ENCODE measurements around the gene TMEM9. TPM values are rescaled to one million over a fixed set of nuclear protein-coding genes. Genes with fewer than 3 reads are reported as not detected.

The TMEM9 gene
- total RNA-seq, 1 donor from 2014 or later: 73.4 TPM

DNA sequence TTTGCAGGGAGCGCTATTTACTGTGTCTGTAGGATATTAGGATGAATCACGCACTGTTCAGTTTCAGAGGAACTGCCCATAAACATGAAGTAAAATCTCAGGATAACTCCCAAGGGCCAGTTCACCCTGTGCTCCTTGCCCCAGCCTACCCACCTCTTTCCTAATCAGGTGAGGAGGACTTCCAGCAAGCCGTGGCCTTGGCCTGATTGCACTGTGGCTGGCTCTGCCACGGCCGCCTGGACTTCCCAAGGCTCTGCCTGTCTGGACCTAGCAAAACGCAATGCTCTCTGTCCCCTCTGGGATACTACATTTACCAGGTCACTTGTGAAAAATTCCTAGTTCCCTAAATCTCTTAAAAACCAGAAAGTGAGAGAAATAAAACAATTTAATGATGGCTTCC, 19.9 kb downstream of the TMEM9 start:
- DNase-seq (ENCODE audit: low spot score in 2 of 2) (no peak), FAIRE-seq (no peak)

DNA sequence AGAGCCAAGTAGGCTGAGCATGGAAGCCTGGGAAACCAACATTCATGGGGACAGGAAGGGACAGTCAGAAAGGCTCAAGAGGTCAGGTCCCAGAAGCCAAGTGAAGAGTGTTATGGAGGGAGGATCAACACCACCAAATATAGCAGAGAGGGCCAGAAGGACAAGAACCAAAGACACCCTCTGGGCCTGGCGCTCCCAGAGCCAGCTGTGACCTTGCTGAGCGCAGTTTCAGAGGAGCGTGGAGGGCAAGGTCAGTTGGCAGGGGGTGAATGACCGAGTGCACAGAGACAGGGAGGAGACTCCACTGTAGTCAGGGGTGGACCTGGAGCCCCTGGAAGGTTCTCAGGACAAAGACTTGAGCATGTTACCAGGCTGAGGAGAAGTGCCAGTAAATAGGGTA, 22.9 kb downstream of the TMEM9 start:
- DNase-seq (ENCODE audit: low spot score in 2 of 2): no peak
- FAIRE-seq: no peak

DNA sequence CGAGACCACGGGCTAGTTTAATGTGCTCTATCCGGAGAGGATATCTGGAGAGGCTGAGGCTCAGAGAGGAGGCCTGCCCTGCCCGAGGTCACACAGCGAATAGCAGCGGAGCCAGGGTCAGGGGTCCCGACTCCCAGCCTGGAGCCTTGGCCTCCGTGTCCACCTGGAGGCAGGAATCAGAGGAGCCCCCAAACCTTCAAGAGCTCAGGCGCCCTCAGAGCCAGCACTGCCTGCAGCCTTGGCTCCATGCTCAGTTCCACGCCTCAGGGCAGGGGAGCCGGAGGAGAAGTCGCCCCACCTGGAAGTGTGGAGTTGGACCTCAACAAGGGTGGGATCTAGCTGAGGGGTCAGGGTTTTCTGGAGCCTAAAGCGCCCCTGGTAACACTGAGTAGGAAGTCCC, 25.3 kb downstream of the TMEM9 start:
- FAIRE-seq: no peak
- DNase-seq (ENCODE audit: low spot score in 2 of 2): no peak

DNA sequence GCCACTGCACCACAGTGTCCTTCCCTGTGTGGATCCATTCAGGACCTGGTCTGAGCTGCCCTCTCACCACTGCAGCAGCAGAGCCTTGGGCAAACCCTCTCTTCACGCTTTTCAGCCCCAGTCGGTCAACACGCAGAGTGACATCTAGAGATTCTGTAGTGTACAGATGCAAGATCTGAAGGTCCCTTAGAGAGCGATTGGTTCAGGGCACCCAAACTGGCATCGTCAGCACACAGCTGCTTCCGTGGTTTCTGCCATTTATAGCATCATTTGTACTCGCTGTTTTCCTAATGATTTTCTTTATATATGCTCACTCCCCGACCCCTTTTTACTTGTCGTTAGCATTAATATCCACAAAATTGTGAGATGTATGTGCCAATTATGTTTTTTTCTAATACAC, 25.8 kb downstream of the TMEM9 start:
- FAIRE-seq (no peak), DNase-seq (ENCODE audit: low spot score in 2 of 2) (no peak)

DNA sequence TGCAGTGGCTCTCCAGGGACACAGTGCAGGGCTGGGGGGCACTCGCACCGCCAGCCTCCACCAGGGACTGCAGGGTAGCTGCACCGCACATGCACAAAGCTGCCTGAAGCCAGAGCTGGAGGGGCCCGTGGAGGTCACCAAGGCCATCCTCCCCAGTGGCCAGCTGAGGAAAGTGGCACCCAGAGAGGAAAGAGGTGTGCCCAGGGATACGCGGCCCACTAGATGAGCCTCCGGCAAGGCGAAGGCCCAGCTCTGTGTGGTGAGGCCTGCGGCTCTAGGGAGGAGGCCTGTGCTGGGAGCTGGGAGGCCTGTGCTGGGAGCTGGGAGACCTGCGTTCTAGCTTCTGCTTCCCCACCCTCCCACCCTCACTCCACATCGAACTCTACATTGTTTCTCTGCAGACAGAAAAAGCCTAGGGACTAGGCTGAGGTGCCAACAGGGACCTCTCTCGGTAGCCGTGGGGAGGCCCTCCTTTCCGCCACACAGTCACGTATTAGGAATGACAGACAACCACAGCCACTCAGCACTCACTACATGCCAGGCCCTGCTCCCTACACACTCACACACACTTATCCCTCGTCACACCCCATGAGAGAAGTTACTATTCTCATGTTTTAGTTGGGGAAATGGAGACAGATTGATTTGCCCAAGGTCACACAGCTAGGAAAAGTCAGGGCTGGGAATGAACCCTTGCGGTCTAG, 26.4 kb downstream of the TMEM9 start:
- no peak for DNase-seq (ENCODE audit: low spot score in 2 of 2)
- no peak for FAIRE-seq

DNA sequence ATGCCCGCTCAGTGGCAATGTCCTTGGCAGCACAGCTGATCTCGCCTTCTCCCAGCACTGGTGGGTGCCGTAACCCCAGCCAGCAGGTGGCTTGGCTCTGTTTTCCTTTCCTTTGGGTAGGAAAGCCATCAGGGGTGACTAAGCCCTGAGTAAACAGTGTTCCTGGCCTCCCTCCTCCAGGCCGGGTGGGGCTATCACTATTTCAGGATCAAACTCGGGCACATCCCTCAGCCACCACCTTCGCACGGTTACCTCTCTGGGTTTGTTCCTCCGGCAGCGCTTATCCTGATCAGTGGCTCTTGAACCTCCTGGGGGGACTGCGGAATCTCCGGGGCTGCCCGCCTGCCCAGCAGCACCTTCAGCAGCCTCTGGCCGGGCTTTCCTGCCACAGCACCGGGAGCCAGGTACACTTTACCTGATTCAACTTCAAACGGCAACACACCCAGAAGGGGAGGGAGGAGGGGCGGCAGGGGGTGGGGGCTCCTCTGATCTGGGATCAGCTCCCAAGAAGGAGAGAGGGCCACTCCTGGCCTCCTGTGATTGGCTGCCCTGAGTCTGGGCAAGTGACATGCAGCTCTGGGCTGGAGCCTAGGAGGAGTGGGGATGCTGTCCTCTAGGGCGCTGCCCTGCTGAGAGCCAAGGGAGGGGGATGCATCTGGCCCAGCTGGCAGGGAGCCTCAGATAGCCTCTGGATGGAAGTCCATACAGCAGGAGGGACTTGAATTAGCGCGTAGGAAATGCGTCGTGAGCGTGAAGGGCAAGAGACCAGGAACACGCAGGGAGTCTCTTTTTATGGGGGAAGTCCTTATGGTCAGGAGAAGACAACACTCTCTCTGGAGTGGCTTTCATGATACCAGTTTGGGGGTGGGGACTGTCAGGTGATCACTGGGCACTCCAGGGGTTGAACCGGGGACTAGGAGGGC, 27.2 kb downstream of the TMEM9 start, which contains the start of gene ASCL5:
TSS of gene ASCL5 (minus strand) at position 353 of the 923 bp plus-strand sequence. CDS start 11,812 bp downstream, outside the sequence.
- no peak for FAIRE-seq
- no peak for DNase-seq (ENCODE audit: low spot score in 2 of 2)

DNA sequence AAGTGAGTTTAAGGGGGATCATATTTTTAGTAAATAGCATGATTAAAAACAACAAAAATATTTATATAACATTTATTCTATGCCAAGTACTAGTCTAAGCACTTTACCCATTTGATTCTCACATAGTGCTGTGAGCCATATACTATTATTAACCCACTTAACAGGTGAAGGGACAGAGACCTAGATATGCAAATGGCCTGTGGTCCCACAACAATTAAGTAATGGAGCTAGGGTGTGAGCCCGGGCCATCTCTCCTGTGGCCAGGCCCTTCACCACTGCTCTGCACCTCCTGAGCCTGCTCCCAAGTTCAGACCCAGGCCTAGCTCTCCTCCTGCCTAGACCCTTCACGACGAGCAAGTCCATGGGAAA, 27.8 kb downstream of the TMEM9 start:
- DNase-seq (ENCODE audit: low spot score in 2 of 2): no peak
- no peak for FAIRE-seq

DNA sequence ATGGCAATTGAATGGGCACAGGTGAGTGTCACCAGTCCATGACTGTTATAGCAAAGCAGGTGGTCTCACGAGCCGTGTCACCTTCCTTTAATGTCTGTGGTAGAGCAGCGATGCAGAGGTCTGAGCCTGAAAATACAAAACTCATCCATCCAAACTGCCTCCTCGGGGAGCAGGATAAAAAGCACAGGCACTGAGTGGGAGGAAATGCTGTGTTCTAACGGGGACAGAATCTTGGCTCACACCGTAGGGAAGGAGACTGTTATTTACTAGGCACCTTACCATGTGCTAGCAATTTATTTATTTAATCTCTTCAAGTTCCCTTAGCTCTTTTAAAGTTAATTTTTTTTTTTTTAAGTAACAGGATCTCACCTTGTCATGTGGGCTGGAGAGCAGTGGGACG, 28.5 kb downstream of the TMEM9 start:
- peak in 1 of 2 donors; percentile 43 for DNase-seq (ENCODE audit: low spot score in 2 of 2)
- no peak for FAIRE-seq

DNA sequence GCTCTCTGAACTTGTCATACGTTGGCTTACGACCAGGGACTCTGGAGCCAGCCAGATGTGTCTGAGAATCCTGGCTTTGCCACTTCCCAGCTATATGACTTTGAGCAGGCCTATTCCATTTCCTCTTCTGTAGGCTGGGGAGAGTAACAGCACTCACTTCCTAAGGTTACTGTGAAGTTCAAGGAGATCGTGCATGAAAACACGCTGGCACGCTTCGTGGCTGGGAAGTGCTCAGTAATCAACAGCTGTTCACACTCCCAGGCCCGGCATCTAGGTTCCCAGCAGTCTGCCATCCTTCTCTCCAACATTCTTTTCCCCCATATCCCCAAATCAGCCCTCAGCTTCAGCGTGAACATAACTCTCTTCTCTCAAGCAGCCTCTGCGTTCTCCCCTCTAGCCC, 29.3 kb downstream of the TMEM9 start:
- no peak for DNase-seq (ENCODE audit: low spot score in 2 of 2)
- no peak for FAIRE-seq

DNA sequence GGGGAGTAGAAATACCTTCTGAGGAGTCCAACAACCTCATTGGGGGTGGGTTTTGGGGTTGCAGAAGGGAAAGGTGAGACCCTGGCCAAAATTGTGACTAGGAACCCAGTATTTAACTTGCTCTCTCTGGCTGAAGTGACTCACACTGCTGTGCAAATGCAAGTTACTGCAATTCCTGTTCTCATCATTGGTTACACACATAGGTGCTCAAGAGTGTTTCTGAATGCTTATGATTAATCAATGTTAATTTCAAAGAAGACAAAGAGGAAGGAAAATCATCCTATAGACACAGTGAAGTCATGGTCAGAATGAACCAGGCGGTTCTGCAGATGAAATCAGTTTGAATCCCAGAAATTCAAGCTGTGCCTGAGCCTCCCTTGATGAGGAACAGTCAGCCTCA, 30.4 kb downstream of the TMEM9 start:
- DNase-seq (ENCODE audit: low spot score in 2 of 2) (no peak), FAIRE-seq (no peak)

DNA sequence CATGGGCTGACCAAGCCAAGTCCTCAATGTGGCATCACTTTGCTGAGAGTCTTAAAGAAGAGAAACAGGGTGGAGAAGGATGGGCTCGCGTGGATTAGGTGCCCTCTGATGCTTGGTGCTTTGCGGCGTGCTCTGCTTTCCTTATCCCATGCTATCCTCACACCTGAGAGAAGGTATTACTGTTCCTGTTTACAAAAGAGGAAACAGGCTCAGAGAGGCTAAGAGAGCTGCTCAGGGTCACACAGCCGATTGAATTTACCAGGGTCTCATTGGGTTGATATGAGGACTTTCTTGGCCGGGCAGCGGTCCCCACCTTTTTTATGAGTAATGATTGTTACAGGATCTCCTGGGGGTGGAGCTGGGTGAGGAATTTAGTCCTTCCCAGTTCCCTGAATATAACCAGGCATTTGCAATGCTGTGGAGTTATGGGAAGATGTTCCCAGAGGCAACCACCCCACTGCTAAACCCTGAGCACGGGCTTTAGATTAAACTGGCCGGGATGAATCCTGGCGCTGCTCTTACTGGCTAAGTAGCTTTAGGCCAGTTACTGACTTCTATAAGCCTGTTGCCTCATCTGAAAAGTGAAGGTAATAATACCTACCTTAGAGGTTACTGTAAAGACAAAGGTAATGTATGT, 31.8 kb downstream of the TMEM9 start:
- FAIRE-seq (no peak), DNase-seq (ENCODE audit: low spot score in 2 of 2) (no peak)

DNA sequence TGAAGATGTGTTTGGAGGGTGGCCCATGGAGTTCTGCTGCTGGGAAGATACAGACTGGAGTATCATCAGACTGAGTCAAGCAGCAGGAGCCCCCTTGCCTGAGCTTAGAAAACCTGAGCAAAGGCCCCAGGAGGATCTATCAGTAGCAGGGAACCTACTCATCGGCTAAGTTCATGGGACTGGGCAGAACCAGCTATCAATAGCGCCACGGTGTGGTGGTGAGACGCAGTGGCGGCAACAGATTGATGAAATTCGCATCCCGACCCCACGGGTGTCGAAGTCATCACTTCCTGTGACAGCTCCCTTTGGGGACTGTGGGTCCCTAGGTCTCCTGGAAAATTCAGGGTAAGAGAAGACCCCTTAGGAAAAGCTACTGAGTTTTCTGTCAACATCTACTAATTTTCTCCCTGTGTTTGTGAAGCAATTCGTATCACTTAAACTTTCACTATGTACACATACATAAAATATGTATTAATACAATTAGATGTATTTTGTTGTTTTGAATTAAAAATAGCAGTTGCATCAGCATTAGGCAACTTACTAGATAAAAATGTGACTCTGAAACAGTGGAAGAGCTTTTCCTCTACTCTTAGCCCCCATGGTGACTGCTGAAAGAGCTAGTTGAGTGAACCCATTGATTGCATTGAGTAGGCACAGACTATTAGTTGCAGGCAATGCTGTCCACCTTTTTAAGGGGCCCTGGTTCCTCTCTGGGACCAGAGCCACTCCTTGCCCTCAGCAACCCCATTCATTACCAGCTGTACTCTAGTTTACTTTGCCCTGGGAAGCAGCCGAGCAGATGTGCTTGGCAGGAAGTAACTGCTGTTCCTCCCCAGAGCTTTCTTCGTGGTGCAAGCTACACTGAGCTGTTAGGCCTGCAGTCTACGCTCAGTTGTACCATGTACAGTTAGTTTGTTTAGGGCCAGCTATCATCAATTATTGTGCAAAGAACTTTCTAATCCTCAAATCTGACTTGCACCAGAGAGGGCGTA, 34.8 kb downstream of the TMEM9 start:
- FAIRE-seq: no peak

DNA sequence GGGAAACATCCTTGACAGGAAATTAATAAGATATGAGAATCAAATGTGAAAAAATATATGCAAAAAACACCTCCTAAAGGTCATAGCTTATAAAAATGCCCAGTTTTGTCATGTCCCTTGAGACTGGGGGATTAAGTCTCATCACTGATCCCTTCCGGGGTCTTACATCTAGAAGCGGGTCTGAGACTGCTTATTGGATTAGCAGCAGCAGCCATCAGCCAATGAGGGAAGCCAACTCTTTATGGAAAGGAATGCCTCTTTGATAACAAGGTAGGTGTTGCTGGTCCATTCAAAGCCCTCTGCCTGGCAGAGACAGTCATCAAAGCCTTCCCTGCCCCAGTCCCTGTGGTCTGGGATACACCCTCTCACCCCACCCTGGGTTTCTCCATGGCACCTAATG, 38.2 kb downstream of the TMEM9 start:
- FAIRE-seq (no peak), DNase-seq (ENCODE audit: low spot score in 2 of 2) (no peak)

More for the DNA sequence above, 34.8 kb downstream of the TMEM9 start:
- DNase-seq (ENCODE audit: low spot score in 2 of 2): peak in 1 of 2 donors; percentile 58

DNA sequence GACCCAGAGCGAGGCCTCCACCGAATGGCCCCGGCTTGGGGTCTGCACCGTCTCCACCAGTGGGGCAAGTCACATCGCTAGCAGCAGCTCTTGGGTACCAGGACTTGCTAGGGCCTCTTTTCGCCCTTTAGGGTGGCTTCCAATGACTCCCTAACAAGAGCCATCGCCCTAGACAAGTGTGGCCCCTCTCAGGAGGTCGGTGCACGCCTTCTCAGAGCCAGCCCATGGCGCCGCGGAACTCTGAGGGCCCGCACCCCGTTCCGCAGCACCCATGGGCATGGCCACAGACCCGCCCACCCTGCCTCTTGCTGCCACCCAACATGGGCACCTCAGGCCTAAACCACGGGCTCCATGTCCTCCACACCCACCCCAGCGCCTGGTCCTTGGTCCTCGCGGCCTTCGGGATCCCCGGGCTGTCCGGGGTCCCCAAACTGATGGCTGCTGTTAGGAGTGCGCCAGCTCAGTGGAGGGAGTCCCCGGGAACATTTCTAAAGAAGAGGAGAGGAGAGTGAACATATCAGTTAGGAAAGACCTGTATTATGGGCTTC, 38.8 kb downstream of the TMEM9 start:
- FAIRE-seq: no peak
- no peak for DNase-seq (ENCODE audit: low spot score in 2 of 2)

DNA sequence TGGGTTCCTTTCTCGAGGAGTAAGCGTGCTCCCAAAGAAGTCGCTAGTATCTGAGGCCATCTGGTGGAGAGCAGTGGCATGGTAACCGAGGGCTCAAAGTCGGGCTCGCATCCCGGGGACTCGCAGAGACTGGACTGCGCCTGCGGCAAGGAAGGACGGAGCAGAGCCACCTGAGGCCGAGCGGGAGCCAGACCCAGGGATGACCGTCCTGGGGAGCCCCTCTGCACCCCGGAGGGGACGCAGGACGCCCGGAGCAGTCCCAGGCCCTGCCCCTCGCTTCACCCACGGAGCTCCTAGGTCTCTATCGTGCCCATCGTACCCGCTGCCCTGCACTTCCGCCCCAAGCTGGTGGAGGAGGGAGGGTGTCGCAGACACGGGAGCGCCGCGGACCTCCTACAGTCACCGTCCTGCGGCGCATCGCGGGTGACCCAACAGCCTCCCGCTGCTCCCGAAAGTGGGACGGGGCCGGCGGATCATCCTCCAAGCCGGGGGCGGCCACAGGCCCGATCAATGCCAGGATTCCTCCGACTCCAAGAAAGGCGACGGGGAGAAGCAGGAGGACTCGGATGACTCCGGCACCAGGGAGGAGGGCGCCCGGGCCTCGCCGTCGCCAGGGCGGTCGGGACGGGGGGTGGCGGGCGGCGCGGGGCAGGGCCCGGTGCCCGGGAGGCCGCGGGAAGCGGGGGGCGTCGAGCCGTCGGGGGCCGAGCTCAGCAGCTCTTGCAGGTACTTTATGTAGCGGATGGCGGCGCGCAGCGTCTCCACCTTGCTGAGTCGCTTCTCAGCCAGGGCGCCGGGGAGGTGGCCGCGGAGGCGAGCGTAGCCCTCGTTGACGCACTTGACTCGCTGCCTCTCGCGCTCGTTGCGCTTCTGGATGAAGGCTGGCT, 39.8 kb downstream of the TMEM9 start:
- FAIRE-seq: no peak
- DNase-seq (ENCODE audit: low spot score in 2 of 2): peak; percentile 89 to 91

DNA sequence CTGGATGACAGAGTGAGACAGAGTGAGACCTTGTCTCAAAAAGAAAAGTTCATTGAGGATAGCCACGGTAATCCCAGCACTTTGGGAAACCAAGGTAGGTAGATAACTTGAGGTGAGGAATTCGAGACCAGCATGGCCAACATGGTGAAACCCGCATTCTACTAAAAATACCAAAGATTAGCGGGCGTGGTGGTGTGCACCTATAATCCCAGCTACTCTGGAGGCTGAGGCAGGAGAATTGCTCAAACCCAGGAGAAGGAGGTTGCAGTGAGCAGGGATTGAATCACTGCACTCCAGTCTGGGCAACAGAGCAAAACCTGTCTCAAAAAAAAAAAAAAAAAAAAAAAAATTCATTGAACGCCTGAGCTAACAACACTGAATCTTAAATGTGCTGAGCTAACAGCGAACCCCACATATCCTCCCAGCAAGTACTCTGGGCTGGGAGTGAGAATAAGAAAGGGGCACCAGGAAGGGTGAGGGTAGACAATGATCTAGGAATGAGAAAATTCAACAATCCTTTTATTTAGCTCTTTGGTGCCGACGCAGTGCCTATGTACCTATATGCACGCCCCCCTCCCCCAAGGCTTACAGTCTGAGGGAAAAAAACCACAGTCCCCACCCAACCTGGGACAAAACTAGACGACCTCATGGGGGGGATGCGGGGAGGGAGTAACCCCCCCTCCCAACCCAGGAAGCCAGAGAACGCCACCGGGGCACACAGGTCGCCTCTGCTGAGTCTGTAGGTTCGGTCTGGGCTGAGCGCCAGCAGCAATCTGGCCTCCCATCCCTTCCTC, 40.6 kb downstream of the TMEM9 start:
- DNase-seq (ENCODE audit: low spot score in 2 of 2) (no peak), FAIRE-seq (no peak)

DNA sequence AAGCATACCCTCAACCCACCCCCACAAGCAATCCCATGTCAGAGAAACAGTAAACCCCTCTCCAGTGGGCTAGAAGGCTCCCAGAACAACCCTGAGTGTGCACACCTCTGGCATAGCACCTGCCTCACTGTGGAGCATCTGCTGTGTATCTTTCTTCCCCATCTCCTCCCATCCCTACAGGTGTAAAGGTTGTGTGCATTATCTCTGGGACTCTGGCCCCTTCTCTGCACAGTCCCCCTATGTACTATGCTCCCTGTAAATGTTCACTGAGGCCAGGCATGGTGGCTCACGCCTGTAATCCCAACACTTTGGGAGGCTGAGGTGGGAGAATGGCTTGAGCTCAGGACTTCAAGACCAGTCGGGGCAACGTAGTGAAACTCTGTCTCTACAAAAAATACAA, 41.3 kb downstream of the TMEM9 start:
- no peak for DNase-seq (ENCODE audit: low spot score in 2 of 2)
- FAIRE-seq: no peak

DNA sequence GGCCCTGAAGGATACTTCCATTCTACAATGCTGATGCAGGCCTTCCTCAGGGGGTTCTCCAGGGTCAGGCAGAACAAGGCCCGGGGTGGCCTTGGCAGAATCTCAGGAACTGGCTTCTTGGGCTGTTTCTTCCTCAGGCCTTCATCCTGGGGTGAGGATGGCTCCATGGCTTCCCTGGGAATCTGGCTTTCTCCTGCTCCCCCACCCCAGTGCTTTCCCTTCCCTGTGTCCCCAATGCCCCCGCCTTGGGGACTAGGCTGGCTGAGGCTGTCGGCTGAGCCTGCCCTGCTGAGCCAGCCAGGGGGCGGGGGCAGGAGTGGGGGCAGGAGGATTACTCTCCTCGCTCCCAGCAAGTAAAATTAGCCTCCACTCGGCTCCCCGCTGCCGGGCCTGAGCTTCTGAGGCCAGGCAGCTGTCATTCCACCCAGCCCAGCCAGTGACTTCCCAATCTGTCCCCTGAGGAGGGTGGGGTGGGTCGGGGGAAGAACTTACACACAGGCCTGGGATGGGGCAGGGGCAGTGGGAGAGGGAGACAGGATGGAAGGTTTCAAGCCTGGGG, 42.0 kb downstream of the TMEM9 start, which contains the start of gene CACNA1S:
TSS of gene CACNA1S (minus strand) at position 254 of the 559 bp plus-strand sequence. CDS start at position 167, 87 bp downstream.
- no peak for FAIRE-seq
- no peak for DNase-seq (ENCODE audit: low spot score in 2 of 2)

All from frontal cortex (tissue), 4 donors.